ENCODE data around the gene PNO1. TPM values are rescaled to one million over a fixed set of nuclear protein-coding genes. Genes with fewer than 3 reads are reported as not detected.

The PNO1 gene
- total and polyA plus RNA-seq, 11 donors: 4.5 to 20.1 (median 8.8) TPM

- Histone ChIP-seq H3K27ac (no peak overlapping the region), H3K4me3 (no peak overlapping the region), H3K36me3 (no peaks in the 10 kb centered on the region), H3K27me3 (no peaks in the 10 kb centered on the region), H3K9me3 (no peaks in the 10 kb centered on the region), H3K4me1 (peaks cover 0 to 65% (median 22%) of the 10 kb centered on the region in 12 donors)
- TF ChIP-seq, protein P1, sequence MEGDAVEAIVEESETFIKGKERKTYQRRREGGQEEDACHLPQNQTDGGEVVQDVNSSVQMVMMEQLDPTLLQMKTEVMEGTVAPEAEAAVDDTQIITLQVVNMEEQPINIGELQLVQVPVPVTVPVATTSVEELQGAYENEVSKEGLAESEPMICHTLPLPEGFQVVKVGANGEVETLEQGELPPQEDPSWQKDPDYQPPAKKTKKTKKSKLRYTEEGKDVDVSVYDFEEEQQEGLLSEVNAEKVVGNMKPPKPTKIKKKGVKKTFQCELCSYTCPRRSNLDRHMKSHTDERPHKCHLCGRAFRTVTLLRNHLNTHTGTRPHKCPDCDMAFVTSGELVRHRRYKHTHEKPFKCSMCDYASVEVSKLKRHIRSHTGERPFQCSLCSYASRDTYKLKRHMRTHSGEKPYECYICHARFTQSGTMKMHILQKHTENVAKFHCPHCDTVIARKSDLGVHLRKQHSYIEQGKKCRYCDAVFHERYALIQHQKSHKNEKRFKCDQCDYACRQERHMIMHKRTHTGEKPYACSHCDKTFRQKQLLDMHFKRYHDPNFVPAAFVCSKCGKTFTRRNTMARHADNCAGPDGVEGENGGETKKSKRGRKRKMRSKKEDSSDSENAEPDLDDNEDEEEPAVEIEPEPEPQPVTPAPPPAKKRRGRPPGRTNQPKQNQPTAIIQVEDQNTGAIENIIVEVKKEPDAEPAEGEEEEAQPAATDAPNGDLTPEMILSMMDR (IDR thresholded peaks at IDR 0.05): no peak
- no peak for TF ChIP-seq POLR2A (IDR thresholded peaks at IDR 0.05)
- DNase-seq (no peak), ATAC-seq (no peak)
- WGBS, 4 donors: 57 to 72% (median 68%) methylated on average over 3 of the region's 3 CpGs
- intact Hi-C loops (cut with DNase I): loop anchor here in 4 of 10 donors (10.0 kb wide), 2 partner anchors 68 to 92 kb away; no protein-coding TSS in a partner anchor
These were observed 35.5 kb downstream of the PNO1 start for GRCh38 chr2:68193144-68193543.

- Histone ChIP-seq H3K27ac (no peak overlapping the region), H3K9me3 (no peaks in the 10 kb centered on the region), H3K27me3 (no peaks in the 10 kb centered on the region), H3K4me1 (peaks cover 0 to 59% (median 19%) of the 10 kb centered on the region in 12 donors), H3K4me3 (no peak overlapping the region), H3K36me3 (no peaks in the 10 kb centered on the region)
- DNase-seq (no peak), ATAC-seq (peak in 1 of 4 donors; percentile 32)
- intact Hi-C loops (cut with DNase I): loop anchor here in 5 of 10 donors (2.0 to 10.0 kb wide), 3 partner anchors 69 to 247 kb away; no protein-coding TSS in a partner anchor
- TF ChIP-seq, protein P1 (IDR thresholded peaks at IDR 0.05): no peak
- no peak for TF ChIP-seq POLR2A (IDR thresholded peaks at IDR 0.05)
- WGBS, 4 donors: 90 to 95% (median 92%) methylated on average over 4 of the region's 4 CpGs
These were observed 36.2 kb downstream of the PNO1 start for GRCh38 chr2:68193787-68194372.

GRCh38 chr2:68195096-68195495 is 37.4 kb downstream of the PNO1 start:
- Histone ChIP-seq H3K4me3 (no peak overlapping the region), H3K27me3 (no peaks in the 10 kb centered on the region), H3K27ac (no peak overlapping the region), H3K36me3 (no peaks in the 10 kb centered on the region), H3K9me3 (no peaks in the 10 kb centered on the region), H3K4me1 (peaks cover 0 to 59% (median 19%) of the 10 kb centered on the region in 12 donors)
- no peak for ATAC-seq
- DNase-seq: no peak
- intact Hi-C loops (cut with DNase I): loop anchor here in 8 of 10 donors (2.0 to 10.0 kb wide), 8 partner anchors 47 to 247 kb away; partner anchors contain the start of gene PPP3R1 (in 5 of the 8)
- TF ChIP-seq, protein P1 (IDR thresholded peaks at IDR 0.05): no peak
- TF ChIP-seq POLR2A (IDR thresholded peaks at IDR 0.05): no peak

- Histone ChIP-seq H3K27me3 (no peaks in the 10 kb centered on the region), H3K4me3 (no peak overlapping the region), H3K4me1 (peaks cover 0 to 57% (median 19%) of the 10 kb centered on the region in 12 donors), H3K9me3 (no peaks in the 10 kb centered on the region), H3K27ac (no peak overlapping the region), H3K36me3 (no peaks in the 10 kb centered on the region)
- TF ChIP-seq, protein P1 (IDR thresholded peaks at IDR 0.05): peak in 11 of 12 donors; percentile 42 to 87 (median 77)
- no peak for TF ChIP-seq POLR2A (IDR thresholded peaks at IDR 0.05)
- intact Hi-C loops (cut with DNase I): loop anchor here in 8 of 10 donors (2.0 to 10.0 kb wide), 9 partner anchors 46 to 246 kb away; partner anchors contain the start of gene PPP3R1 (in 5 of the 8)
- ATAC-seq: peak in 1 of 4 donors; percentile 47
- no peak for DNase-seq
- 41 to 46% (median 45%) methylated on average over 4 of the region's 4 CpGs for WGBS, 4 donors
These were observed 38.5 kb downstream of the PNO1 start for GRCh38 chr2:68196120-68196716.
